Measurements from ENCODE around the gene HOXD8.

Gene HOXD8

GRCh38 chr2:176162911-176163671 is 33.6 kb downstream of the HOXD8 start:
- TF ChIP-seq CTCF (IDR thresholded peaks at IDR 0.05; ENCODE audit: low read length, missing control alignments): no peak
- no peak overlapping the region for H3K4me3 ChIP-seq (replicated peaks; ENCODE audit: low read depth, low read length)
- no peak for DNase-seq (ENCODE audit: low read depth)

GRCh38 chr2:176163672-176164056 is 34.2 kb downstream of the HOXD8 start:
- no peak for TF ChIP-seq CTCF (IDR thresholded peaks at IDR 0.05; ENCODE audit: low read length, missing control alignments)
- H3K4me3 ChIP-seq (replicated peaks; ENCODE audit: low read depth, low read length): no peak overlapping the region
- DNase-seq (ENCODE audit: low read depth): no peak

- no peak for TF ChIP-seq CTCF (IDR thresholded peaks at IDR 0.05; ENCODE audit: low read length, missing control alignments)
- no peak for DNase-seq (ENCODE audit: low read depth)
- no peak overlapping the region for H3K4me3 ChIP-seq (replicated peaks; ENCODE audit: low read depth, low read length)
Measured at GRCh38 chr2:176164201-176164600, 34.7 kb downstream of the HOXD8 start.

GRCh38 chr2:176164611-176165369 is 35.3 kb downstream of the HOXD8 start:
- no peak for DNase-seq (ENCODE audit: low read depth)
- TF ChIP-seq CTCF (IDR thresholded peaks at IDR 0.05; ENCODE audit: low read length, missing control alignments): no peak
- no peak overlapping the region for H3K4me3 ChIP-seq (replicated peaks; ENCODE audit: low read depth, low read length)

- DNase-seq (ENCODE audit: low read depth): no peak
Measured at GRCh38 chr2:176165370-176166050, 36.0 kb downstream of the HOXD8 start.

GRCh38 chr2:176166272-176166671 is 36.8 kb downstream of the HOXD8 start:
- no peak for DNase-seq (ENCODE audit: low read depth)
- H3K4me3 ChIP-seq (replicated peaks; ENCODE audit: low read depth, low read length): no peak overlapping the region
- TF ChIP-seq CTCF (IDR thresholded peaks at IDR 0.05; ENCODE audit: low read length, missing control alignments): no peak

More at GRCh38 chr2:176165370-176166050, 36.0 kb downstream of the HOXD8 start:
- H3K4me3 ChIP-seq (replicated peaks; ENCODE audit: low read depth, low read length): no peak overlapping the region
- TF ChIP-seq CTCF (IDR thresholded peaks at IDR 0.05; ENCODE audit: low read length, missing control alignments): no peak
